ENCODE data around the gene ZCCHC8.

The ZCCHC8 gene

DNA sequence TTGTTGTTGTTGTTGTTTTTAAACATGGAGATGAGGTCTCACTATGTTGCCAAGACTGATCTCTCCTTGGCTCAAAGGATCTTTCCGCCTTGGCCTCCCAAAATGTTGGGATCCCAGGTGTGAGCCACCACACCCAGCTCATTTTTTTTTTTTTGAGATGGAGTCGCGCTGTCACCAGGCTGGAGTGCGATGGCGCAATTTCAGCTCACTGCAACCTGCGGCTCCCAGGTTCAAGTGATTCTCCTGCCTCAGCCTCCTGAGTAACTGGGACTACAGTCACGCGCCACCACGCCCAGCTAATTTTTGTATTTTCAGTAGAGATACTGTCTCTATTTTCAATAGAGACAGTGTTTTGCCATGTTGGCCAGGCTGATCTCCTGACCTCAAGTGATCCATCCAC is 73.3 kb downstream of the ZCCHC8 start:
- no peak overlapping the region for H3K27ac ChIP-seq
- H3K9me3 ChIP-seq = no peaks in the 10 kb centered on the region
- H3K4me1 ChIP-seq = peaks cover 0 to 12% (median 8%) of the 10 kb centered on the region in 4 donors
- H3K36me3 ChIP-seq = no peaks in the 10 kb centered on the region
- DNase-seq = no peak
- intact Hi-C loops (cut with DNase I; ENCODE audit: low total_unique reads) = no loop called here
- no peaks in the 10 kb centered on the region for H3K27me3 ChIP-seq
- no peak for TF ChIP-seq CTCF (IDR thresholded peaks at IDR 0.05)
- no peak overlapping the region for H3K4me3 ChIP-seq

- Histone ChIP-seq H3K27ac (peak overlapping the region; percentile 91 to 99), H3K27me3 (no peaks in the 10 kb centered on the region), H3K9me3 (no peaks in the 10 kb centered on the region), H3K4me3 (peak overlapping the region; percentile 82 to 99), H3K4me1 (peaks cover 0 to 36% (median 26%) of the 10 kb centered on the region in 4 donors), H3K36me3 (no peaks in the 10 kb centered on the region)
- no peak for TF ChIP-seq CTCF (IDR thresholded peaks at IDR 0.05)
- no peak for DNase-seq
- intact Hi-C loops (cut with DNase I; ENCODE audit: low total_unique reads) = loop anchor here (5.0 kb wide), 1 partner anchor 34 kb away; no protein-coding TSS in a partner anchor
Measured at GRCh38 chr12:122423258-122424165, 77.2 kb downstream of the ZCCHC8 start.

DNA sequence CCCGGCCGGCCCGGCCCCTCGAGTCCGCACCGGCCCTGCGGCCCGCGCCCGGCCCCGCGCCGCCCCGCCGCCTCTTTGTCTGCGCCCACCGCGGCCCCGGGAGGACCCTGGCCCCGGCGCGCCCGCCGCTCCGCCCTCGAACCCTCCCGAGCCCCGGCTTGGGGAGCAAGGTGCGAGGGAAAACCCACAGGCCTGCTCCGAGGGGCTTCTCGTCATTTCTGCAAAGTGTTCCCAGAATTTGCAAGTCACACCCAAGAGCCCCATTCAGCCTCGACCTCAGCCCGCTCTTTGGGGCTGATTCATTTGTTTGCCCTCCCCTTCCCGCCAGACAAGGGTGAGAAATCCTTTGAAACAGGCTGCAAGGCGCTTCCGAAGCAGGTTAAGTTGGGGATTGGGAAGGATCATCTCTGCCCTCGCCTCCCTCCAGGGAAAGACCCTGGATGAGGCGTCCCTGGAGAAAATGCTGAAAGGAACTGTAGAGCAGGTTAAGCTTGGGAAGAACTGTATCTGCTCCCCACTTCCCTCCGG is 77.9 kb downstream of the ZCCHC8 start:
- no peak for TF ChIP-seq CTCF (IDR thresholded peaks at IDR 0.05)
- Histone ChIP-seq H3K36me3 (no peaks in the 10 kb centered on the region), H3K27ac (peak overlapping the region; percentile 91 to 99), H3K27me3 (no peaks in the 10 kb centered on the region), H3K9me3 (no peaks in the 10 kb centered on the region), H3K4me3 (peak overlapping the region; percentile 82 to 99), H3K4me1 (peaks cover 0 to 43% (median 30%) of the 10 kb centered on the region in 4 donors)
- intact Hi-C loops (cut with DNase I; ENCODE audit: low total_unique reads) = loop anchor here (5.0 kb wide), 1 partner anchor 35 kb away; no protein-coding TSS in a partner anchor
- no peak for DNase-seq

DNA sequence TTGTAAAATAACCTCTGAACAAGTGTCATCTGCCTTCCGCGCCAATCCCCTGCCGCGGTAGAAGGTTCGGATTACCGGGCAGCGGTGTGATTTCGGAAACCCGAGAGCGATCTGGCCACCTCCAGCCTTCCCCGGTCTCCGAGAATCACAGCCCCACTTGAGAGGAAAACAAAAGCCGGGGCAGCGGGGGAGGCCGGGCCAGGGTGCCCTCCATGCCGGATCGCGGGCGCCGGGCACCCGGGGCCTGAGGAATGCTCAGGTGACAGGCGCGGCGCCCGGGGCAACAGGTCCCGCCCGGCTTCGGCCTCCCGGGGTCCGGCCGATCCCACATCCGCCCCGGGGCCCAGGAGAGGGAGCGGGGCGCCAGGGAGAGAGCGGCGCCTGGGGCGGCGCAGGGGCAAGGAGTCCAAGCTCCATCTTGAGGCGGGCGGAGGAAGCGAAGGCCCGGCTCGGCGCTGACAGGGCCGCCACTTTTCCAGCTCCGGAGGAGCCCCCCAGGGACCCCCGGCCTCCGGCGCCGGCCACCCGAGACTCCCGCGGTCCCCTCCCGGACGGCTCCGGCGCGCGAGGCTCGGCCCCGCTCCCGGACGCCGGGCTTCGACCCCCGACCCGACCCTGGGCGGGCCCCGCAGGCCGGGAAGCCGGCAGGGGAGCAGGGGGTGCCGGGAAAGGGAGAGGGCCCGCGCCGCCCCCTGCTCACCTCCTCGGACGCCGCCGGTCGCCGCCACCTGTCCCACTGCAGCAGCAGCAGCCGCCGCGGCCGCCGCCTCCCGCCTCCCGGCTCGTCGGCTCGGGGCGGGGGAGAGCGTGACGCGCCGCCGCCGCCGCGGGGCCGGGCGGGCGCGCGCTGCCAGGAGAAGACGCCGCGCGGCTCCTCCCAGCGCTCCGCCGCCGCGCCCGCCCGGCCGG is 78.7 kb downstream of the ZCCHC8 start, which contains the start of gene CLIP1:
TSS of gene CLIP1 (minus strand) at position 849 of the 909 bp plus-strand sequence. CDS start 42,217 bp downstream, outside the sequence.
- peak within 1 kb of the TSS; percentile 97 to 99 for H3K27ac ChIP-seq
- DNase-seq = peak; percentile 59 to 83
- no peaks in the 10 kb centered on the region for H3K9me3 ChIP-seq
- intact Hi-C loops (cut with DNase I; ENCODE audit: low total_unique reads) = loop anchor here (5.0 kb wide), 1 partner anchor 35 kb away; no protein-coding TSS in a partner anchor
- TF ChIP-seq CTCF (IDR thresholded peaks at IDR 0.05) = peak; percentile 45 to 49
- H3K36me3 ChIP-seq = peaks cover 0 to 1% (median 0%) of the 10 kb centered on the region in 3 donors
- H3K4me3 ChIP-seq = peak within 1 kb of the TSS; percentile 82 to 99
- no peaks in the 10 kb centered on the region for H3K27me3 ChIP-seq
- H3K4me1 ChIP-seq = peaks cover 0 to 50% (median 31%) of the 10 kb centered on the region in 4 donors
